ENCODE results near the gene NRG3.
"Not testable (repeated sequence)": the region's sequence is repeated elsewhere in the genome, so short reads cannot be mapped to it uniquely, and the experiment has no call there.

The NRG3 gene

DNA sequence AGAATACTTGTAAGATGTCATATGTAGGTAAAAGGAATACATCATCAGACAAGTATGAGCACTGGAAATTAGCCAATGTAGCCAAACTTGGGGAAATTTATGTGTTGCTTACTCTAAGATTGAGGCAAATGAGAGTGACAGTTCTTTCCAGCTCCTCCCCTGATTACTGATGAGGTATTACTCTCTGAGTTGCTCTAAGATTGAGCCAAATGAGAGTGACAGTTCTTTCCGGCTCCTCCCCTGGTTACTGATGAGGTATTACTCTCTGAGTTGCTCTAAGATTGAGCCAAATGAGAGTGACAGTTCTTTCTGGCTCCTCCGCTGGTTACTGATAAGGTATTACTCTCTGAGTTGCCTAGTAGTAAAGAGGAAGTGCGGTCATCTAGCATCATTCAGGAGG lies 435.8 kb downstream of the NRG3 start:
- DNase-seq: no peak

DNA sequence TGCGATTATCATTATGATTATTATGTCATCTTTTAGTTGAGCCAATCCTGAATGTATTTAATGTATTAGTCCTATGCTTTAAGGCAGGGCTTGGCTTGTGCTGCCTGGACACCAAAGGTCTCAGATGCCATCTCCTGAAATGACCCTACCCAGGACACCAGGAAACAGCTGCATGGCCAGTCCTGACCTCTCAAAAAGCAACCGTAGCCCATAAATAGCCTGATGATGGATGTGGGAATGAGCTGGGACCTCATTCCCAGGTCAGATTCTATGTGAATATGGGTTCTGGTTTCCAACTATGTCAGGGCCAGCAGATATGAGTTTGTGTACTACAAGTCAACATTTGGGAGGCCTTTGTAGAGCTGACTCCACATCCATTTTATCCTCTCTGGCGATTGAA lies 438.4 kb downstream of the NRG3 start:
- DNase-seq: no peak

DNA sequence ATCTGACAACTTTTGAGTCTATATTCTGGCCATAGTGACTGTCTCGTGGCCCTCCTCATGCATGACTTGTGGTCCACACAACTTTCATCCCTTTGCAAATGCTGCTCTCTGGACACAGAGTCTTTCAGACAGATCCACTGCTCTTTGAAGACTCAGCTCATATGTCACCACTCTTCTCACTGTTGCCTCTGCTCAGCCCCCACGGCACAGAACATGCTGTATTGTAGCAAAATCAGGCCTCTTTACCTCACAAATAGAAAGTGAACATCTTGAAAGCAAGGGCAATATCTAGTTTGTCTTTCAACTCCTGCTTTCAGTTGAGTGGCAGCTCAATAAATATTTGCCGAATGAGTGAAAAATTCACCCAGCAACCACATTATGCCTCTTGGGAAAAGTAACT lies 443.5 kb downstream of the NRG3 start:
- DNase-seq: no peak

- no peak for DNase-seq
These were observed 444.1 kb downstream of the NRG3 start for GRCh38 chr10:82319074-82319473.

DNA sequence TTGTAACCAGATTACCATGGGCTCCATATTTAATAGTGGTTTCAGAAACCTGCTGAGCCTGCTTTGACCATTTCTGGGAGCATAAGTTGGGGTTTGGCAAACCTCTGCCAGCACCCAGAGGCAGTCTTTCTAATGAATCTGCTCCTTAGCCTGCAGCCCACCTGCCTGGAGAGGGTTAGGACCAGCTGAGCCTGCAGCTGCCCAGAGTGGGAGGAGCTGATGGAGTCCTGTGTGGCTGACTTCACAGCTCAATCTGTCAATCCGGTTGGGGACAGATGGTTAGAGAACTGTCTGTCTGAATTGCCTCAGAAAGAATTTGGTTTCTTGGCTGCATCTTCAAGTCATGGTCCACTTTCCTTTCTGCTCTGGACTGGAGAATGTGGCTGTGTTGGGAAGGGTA lies 444.6 kb downstream of the NRG3 start:
- DNase-seq: no peak

DNA sequence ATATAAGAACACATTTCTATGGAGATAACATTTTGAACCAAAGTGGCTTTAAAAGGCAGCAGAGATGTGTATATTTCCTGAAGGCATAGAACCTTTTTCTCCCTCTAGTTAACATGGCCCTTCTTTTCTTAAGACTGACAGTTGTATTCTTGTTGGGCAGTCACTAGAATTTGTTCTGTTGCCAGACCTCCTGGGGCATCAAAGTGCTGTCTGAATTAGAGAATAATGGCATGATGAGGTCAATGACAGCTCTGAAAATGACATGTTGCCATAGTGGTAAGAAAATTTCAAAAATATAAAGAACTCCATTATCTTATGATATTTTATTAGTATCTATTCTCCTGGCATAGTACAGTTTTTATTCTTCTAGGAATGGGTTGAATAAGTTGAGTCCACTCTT lies 446.7 kb downstream of the NRG3 start:
- DNase-seq: no peak

DNA sequence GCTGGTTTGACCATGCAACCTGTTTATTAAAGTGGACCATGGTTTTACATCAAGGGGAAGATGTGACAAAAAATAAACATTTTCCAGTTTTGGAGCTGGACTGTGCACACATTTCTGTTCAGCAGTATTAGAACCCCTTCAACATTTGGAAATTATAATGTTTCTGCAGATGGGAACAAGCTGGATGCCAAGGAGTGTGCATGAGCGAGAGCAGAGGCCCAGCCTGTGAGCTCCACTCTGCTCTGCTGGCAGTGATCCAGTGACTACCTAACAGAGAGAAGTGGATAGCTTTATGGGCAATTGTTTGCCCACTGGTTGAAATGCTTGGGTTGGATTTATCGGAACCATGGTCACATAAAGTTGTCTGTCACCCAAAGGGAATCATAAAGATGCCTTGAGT lies 456.7 kb downstream of the NRG3 start:
- no peak for DNase-seq

GRCh38 chr10:82335831-82336230 lies 460.8 kb downstream of the NRG3 start:
- DNase-seq: no peak

DNA sequence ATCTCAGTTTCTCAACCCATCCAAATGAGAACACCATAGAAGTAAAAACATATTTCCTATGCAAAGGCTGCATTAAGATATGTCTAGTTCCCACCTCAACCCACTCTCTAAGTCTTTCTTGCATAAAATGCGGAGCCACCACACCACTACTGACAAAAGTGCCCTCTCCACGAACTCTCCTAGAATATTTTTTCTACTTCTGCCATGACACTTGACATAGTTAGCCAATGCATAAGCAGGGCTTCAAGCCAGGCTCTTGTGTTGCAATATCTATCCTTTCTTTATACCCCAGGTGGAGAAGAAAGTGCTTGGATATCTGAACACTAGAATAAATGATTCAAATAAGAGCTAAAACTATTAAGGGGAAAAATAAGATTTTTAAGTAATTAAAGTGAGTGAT lies 465.2 kb downstream of the NRG3 start:
- DNase-seq: no peak

DNA sequence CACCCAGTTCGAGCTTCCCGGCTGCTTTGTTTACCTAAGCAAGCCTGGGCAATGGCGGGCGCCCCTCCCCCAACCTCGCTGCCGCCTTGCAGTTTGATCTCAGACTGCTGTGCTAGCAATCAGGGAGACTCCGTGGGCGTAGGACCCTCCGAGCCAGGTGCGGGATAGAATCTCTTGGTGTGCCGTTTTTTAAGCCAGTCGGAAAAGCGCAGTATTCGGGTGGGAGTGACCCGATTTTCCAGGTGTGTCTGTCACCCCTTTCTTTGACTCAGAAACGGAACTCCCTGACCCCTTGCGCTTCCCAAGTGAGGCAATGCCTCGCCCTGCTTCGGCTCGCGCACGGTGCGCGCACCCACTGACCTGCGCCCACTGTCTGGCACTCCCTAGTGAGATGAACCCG lies 474.6 kb downstream of the NRG3 start:
- not testable (repeated sequence) for DNase-seq

DNA sequence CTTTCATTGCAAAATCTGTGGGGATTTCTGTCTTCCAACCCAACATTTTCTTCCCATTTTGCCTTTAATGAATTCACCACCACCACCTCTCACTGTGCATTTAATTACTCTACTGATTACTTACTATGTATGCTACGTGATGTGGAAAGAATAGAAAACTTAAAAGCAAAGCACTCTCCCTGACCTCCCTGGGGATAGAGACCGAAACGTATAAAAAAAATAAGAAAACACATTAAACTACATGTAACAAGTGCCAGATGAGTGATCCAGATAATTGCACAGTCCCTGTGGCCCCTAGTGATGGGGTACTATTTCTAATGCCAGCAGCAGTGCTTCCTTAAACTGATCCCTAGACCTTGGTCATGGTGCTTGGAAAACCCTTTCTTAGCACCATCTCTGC lies 478.4 kb downstream of the NRG3 start:
- no peak for DNase-seq

- DNase-seq: no peak
These were observed 483.6 kb downstream of the NRG3 start for GRCh38 chr10:82358486-82359099.

GRCh38 chr10:82361256-82361655 lies 486.3 kb downstream of the NRG3 start:
- no peak for DNase-seq

GRCh38 chr10:82377608-82378007 lies 502.6 kb downstream of the NRG3 start:
- DNase-seq: no peak

DNA sequence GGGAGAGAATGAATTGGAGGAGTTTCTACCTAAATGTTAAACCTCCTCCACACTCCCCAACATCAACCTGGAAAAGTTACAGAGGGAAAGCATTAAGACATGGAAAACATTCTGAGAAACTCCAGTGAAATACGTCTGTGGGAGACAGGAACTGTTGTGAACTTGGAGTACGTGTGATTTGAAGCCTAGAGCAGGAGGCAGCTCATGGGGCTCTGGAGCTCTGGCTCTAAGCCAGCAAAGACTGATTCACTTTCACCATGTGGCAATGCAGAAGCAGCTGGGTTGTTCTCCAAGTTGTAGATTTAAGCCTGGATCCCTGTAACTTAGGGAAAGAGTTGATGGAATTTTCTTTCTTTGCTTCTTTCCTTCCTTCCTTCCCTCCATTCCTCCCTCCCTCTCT lies 503.2 kb downstream of the NRG3 start:
- DNase-seq: no peak

DNA sequence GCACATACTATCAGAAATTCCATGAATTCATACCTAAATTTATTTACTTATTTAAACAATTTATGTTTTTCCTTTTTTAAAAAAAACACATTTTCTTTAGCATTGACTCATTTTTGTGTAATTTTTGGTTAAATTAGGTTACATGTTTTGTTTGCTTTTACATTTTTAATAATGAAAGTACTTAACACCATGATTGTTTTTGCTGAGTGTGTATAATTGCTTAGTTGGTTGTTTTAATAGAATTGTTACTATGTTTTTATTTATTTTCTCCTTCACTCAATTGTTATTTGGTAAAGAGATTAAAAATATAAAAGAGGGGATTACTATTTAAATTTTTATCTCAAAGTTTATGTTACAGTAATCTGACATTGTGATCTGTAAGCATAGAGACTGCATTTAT lies 508.4 kb downstream of the NRG3 start:
- no peak for DNase-seq

GRCh38 chr10:82390866-82391658 lies 516.1 kb downstream of the NRG3 start:
- no peak for DNase-seq

GRCh38 chr10:82391971-82392370 lies 517.0 kb downstream of the NRG3 start:
- no peak for DNase-seq

GRCh38 chr10:82392533-82392932 lies 517.5 kb downstream of the NRG3 start:
- no peak for DNase-seq

DNA sequence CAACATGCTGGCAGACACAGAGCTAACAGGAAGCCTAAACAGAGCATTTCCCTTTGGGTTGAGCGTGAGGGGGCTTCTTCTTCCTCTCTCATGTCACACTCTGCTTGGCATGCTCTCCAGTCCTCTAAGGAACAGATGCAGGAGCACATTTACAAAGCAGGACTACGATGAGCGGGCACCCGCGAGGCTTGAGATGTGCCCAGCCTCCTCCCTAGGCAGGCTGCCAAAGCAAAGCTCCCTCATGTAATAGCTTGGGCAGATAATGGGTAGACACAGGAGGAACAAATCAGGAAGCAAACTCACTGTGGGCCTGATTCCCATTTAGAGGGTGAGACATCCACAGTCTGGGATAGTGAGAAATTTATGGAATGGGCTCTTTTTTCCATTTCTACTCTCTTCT lies 519.1 kb downstream of the NRG3 start:
- no peak for DNase-seq

DNA sequence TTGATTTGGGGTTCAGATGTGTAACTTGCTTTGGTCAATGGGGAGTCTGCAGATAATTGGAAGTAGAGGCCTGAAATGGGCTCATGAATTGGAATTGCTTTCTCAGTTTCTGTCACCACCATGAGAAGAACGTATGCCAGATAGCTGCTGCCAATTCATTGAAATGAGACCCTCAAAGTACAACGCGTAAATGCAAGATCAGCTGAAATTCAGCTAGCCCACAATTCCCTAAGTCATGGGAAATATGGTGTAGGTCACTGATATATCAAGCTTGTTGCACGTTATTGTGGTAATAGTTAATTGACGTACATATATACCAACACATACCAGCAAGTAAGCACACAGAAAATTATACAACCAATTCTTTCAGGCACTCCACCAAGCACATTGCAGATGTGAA lies 520.0 kb downstream of the NRG3 start:
- no peak for DNase-seq

DNA sequence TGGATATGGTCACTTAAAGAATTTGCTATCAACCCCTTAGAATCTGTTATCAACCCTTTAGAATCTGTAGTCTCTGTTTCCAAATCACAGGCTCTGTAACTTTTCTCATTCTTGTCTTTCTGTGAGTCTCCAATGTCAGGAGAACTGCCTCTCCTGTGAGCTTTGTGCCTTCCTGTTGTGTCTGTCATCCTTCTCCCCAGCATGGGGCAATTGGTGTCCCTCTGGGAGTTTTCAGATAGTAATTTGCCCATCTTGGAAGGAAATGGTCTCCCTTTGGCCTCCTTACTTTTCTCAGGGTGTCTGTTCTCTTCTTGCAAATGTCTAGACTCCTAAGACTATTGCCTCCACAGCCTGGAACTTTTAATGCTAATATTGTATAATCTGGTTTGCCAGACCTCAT lies 521.9 kb downstream of the NRG3 start:
- DNase-seq: no peak

DNA sequence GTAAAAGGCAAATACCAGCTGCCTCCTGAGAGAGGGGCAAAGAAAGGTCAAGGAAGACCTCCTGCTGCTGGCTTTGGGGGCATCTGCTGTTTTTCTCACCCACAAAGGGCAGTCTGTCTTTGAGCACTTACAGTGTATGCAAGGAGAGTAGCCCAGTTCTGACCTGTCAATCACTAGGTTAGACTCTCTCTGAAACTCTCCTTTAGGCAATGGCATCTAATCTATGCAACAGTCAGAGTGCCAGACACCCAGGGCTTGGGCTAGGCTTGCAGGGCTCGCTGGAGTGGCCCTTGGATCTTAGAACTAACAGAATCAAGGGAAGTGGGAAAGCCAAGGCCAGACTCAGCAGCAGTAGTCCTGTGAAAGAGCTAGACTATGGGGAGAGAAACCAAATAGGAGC lies 522.9 kb downstream of the NRG3 start:
- no peak for DNase-seq

- no peak for DNase-seq
These were observed 524.9 kb downstream of the NRG3 start for GRCh38 chr10:82399850-82400249.

DNA sequence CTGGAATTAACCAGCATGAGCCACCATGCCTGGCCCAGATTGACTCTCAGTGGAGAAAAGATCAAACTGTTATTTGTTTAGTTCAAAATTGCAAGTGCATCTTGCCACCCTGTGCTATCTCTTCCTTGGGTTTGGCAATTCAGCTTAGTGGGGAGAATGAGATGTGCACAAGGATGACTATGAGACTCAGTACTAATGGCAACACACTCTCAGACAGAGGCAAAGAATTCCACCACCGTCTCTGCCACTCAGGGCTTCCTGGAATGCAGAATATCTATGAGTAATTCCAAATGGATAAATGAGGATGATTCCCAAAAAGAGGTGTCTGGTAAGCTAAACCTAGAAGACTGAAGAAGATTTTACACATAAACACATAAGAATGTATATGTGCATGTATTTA lies 525.8 kb downstream of the NRG3 start:
- DNase-seq: no peak

All from activated CD4-positive, alpha-beta T cell treated with anti-CD3 and anti-CD28 coated beads for 48 hours (primary cell).